K562 (cell line): ENCODE data around the gene C2orf81. TPM values are rescaled to one million over a fixed set of nuclear protein-coding genes. Genes with fewer than 3 reads are reported as not detected.

ENCODE experiments used
- KAT8 ChIP-seq: fragments of 450-650 bp; IDR thresholded peaks from 2 replicates; pipeline ENCODE4 v1.6.1; 2016; ENCODE audit warnings: low read depth, mild to moderate bottlenecking
- KLF16 ChIP-seq: IDR thresholded peaks from 2 replicates; pipeline ENCODE4 v1.6.1; 2016; ENCODE audit warnings: antibody characterized with exemption
- NR1H2 ChIP-seq: sonication (generic); formaldehyde crosslinking; IDR thresholded peaks from 2 replicates; pipeline ENCODE4 v1.4.0; 2020; ENCODE audit warnings: mild to moderate bottlenecking, missing genetic modification reagents
- RAD51 ChIP-seq: fragments of 450-650 bp; IDR thresholded peaks from 2 replicates; pipeline ENCODE4 v1.7.1; 2016; ENCODE audit warnings: low read depth, mild to moderate bottlenecking, borderline replicate concordance
- RNF2 ChIP-seq: sonication (generic); IDR thresholded peaks from 2 replicates; pipeline ENCODE4 v1.6.1; 2016
- ZNF354B ChIP-seq: fragments of 250-450 bp; sonication (Bioruptor Pico); IDR thresholded peaks from 2 replicates; pipeline ENCODE4 v1.4.0; 2020
- ZNF75A ChIP-seq: fragments of 450-650 bp; formaldehyde crosslinking; IDR thresholded peaks from 2 replicates; pipeline ENCODE4 v1.4.0; 2020; ENCODE audit warnings: mild to moderate bottlenecking
- polyA plus RNA-seq, 8 experiments: library from polyadenylated mRNA; depleted of rRNA in 4 of 8; stranded (reverse) in 5 of 8; unstranded in 3 of 8; fragments of >200 nt; fragmentation: Nextera tagmentation in 2 of 8; fragmentation: Illumina TruSeq in 1 of 8; extraction: Ambion mirVana in 2 of 8; extraction: Trizol in 1 of 8; gene quantifications; 2 replicates each; pipeline versions ENCODE4 v1.2.1 to v1.2.3, GENCODE V29; 2011 to 2014; ENCODE audit warnings: inconsistent platforms in 1 of 8, missing spikeins in 1 of 8
- total RNA-seq, 7 experiments: library from RNA; depleted of rRNA in 6 of 7; stranded (reverse); fragments of >200 nt in 6 of 7; fragmentation: Illumina TruSeq in 2 of 7; extraction: Trizol in 2 of 7; gene quantifications; 2 replicates each; pipeline versions ENCODE4 v1.2.1 to v1.2.3, GENCODE V29; 2011 to 2021; ENCODE audit warnings: low replicate concordance in 1 of 7
- TF ChIP-seq, protein P1 (sequence below), 2 experiments: IDR thresholded peaks; 2 replicates each; pipeline ENCODE4 v1.6.1; 2011; ENCODE audit warnings: borderline replicate concordance in 1 of 2, control low read depth in 1 of 2, low read depth in 1 of 2, low read length in 1 of 2, mild to moderate bottlenecking in 1 of 2, mixed read lengths in 1 of 2, moderate library complexity in 1 of 2; ENCODE audit not compliant: insufficient read depth in 1 of 2, insufficient read length in 1 of 2, poor library complexity in 1 of 2, severe bottlenecking in 1 of 2; ENCODE audit errors: extremely low read depth in 1 of 2
- TF ChIP-seq, protein P2 (sequence below): sonication (generic); formaldehyde crosslinking; IDR thresholded peaks from 2 replicates; pipeline ENCODE4 v1.8.1; 2022; ENCODE audit warnings: missing genetic modification reagents
- TF ChIP-seq, protein P3 (sequence below): sonication (generic); formaldehyde crosslinking; IDR thresholded peaks from 2 replicates; pipeline ENCODE4 v1.8.0; 2023; ENCODE audit warnings: mild to moderate bottlenecking, missing genetic modification reagents
- TF ChIP-seq, protein P4 (sequence below): fragments of 250-450 bp; sonication (Bioruptor Pico); IDR thresholded peaks from 2 replicates; pipeline ENCODE4 v1.4.0; 2020
- TF ChIP-seq, protein P5 (sequence below): fragments of 450-650 bp; formaldehyde crosslinking; conservative IDR thresholded peaks from 2 replicates; pipeline ENCODE4 v1.4.0; 2022; ENCODE audit warnings: mild to moderate bottlenecking, missing genetic modification characterization

The C2orf81 gene
- total and polyA plus RNA-seq, 9 of the 15 experiments (the other 6 are each of a cell fraction or from before 2014, with no cell fraction given), result 0.06 TPM; not detected in 8

DNA sequence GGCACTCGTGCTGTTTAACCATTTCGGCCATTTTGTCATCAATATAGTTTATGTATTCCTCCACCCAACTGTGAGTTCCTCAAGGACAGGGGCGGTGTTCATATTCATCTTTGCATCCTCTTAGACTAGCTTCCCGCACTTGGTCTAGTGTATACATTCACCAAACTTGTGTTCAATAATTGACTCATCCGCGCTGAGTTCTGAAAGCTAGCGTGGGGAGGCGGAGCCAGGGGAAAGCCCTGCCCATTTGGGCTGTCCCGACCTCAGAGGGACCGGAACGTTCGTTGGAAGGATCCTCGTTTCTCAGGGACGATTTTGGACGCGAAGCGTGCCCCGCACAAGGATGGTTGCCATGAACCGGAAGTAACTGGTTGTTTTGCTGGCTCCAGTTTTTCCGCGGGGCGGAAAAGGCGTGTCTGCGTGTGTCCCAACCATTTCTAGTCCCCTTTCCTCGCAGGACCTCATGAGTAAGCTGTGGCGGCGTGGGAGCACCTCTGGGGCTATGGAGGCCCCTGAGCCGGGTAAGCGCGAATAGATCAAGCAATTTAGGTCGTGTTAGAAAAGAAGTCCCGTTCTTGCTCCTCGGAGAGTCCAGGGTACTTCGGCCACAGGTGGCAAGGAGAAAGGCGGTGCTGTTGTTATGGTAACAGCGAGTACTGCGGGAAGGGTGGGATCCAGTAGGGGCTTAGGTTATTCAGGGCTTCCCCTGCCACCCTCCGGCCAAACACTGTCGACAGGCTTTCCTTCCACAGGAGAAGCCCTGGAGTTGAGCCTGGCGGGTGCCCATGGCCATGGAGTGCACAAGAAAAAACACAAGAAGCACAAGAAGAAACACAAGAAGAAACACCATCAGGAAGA is 33.5 kb upstream of the C2orf81 start, which contains the start of gene INO80B (continued):
- TF ChIP-seq, protein P1, sequence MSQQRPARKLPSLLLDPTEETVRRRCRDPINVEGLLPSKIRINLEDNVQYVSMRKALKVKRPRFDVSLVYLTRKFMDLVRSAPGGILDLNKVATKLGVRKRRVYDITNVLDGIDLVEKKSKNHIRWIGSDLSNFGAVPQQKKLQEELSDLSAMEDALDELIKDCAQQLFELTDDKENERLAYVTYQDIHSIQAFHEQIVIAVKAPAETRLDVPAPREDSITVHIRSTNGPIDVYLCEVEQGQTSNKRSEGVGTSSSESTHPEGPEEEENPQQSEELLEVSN (IDR thresholded peaks at IDR 0.05; ENCODE audit: borderline replicate concordance in 1 of 2, extremely low read depth in 1 of 2, insufficient read depth in 1 of 2, insufficient read length in 1 of 2, low read depth in 1 of 2, low read length in 1 of 2, poor library complexity in 1 of 2, severe bottlenecking in 1 of 2), result peak in 1 of 2 experiments; percentile 49
- TF ChIP-seq KAT8 (no peak; the same call in 1 of the 2 replicates), ZNF354B (no peak), ZNF75A (CRISPR knock-in tag) (no peak), NR1H2 (CRISPR knock-in tag) (no peak), RAD51 (no peak), KLF16 (0 out of 2 replicates have a peak, but pooled peaks have one; percentile 11), RNF2 (peak; percentile 50; the same call in 1 of the 2 replicates)
- TF ChIP-seq, protein P2, sequence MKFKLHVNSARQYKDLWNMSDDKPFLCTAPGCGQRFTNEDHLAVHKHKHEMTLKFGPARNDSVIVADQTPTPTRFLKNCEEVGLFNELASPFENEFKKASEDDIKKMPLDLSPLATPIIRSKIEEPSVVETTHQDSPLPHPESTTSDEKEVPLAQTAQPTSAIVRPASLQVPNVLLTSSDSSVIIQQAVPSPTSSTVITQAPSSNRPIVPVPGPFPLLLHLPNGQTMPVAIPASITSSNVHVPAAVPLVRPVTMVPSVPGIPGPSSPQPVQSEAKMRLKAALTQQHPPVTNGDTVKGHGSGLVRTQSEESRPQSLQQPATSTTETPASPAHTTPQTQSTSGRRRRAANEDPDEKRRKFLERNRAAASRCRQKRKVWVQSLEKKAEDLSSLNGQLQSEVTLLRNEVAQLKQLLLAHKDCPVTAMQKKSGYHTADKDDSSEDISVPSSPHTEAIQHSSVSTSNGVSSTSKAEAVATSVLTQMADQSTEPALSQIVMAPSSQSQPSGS (CRISPR knock-in tag), result no peak
- TF ChIP-seq, protein P3, sequence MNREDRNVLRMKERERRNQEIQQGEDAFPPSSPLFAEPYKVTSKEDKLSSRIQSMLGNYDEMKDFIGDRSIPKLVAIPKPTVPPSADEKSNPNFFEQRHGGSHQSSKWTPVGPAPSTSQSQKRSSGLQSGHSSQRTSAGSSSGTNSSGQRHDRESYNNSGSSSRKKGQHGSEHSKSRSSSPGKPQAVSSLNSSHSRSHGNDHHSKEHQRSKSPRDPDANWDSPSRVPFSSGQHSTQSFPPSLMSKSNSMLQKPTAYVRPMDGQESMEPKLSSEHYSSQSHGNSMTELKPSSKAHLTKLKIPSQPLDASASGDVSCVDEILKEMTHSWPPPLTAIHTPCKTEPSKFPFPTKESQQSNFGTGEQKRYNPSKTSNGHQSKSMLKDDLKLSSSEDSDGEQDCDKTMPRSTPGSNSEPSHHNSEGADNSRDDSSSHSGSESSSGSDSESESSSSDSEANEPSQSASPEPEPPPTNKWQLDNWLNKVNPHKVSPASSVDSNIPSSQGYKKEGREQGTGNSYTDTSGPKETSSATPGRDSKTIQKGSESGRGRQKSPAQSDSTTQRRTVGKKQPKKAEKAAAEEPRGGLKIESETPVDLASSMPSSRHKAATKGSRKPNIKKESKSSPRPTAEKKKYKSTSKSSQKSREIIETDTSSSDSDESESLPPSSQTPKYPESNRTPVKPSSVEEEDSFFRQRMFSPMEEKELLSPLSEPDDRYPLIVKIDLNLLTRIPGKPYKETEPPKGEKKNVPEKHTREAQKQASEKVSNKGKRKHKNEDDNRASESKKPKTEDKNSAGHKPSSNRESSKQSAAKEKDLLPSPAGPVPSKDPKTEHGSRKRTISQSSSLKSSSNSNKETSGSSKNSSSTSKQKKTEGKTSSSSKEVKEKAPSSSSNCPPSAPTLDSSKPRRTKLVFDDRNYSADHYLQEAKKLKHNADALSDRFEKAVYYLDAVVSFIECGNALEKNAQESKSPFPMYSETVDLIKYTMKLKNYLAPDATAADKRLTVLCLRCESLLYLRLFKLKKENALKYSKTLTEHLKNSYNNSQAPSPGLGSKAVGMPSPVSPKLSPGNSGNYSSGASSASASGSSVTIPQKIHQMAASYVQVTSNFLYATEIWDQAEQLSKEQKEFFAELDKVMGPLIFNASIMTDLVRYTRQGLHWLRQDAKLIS, result peak; percentile 88; the same call in 1 of the 2 replicates
- TF ChIP-seq, protein P4, sequence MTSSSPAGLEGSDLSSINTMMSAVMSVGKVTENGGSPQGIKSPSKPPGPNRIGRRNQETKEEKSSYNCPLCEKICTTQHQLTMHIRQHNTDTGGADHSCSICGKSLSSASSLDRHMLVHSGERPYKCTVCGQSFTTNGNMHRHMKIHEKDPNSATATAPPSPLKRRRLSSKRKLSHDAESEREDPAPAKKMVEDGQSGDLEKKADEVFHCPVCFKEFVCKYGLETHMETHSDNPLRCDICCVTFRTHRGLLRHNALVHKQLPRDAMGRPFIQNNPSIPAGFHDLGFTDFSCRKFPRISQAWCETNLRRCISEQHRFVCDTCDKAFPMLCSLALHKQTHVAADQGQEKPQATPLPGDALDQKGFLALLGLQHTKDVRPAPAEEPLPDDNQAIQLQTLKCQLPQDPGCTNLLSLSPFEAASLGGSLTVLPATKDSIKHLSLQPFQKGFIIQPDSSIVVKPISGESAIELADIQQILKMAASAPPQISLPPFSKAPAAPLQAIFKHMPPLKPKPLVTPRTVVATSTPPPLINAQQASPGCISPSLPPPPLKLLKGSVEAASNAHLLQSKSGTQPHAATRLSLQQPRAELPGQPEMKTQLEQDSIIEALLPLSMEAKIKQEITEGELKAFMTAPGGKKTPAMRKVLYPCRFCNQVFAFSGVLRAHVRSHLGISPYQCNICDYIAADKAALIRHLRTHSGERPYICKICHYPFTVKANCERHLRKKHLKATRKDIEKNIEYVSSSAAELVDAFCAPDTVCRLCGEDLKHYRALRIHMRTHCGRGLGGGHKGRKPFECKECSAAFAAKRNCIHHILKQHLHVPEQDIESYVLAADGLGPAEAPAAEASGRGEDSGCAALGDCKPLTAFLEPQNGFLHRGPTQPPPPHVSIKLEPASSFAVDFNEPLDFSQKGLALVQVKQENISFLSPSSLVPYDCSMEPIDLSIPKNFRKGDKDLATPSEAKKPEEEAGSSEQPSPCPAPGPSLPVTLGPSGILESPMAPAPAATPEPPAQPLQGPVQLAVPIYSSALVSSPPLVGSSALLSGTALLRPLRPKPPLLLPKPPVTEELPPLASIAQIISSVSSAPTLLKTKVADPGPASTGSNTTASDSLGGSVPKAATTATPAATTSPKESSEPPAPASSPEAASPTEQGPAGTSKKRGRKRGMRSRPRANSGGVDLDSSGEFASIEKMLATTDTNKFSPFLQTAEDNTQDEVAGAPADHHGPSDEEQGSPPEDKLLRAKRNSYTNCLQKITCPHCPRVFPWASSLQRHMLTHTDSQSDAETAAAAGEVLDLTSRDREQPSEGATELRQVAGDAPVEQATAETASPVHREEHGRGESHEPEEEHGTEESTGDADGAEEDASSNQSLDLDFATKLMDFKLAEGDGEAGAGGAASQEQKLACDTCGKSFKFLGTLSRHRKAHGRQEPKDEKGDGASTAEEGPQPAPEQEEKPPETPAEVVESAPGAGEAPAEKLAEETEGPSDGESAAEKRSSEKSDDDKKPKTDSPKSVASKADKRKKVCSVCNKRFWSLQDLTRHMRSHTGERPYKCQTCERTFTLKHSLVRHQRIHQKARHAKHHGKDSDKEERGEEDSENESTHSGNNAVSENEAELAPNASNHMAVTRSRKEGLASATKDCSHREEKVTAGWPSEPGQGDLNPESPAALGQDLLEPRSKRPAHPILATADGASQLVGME, result 0 out of 2 replicates have a peak, but pooled peaks have one; percentile 26
- TF ChIP-seq, protein P5, sequence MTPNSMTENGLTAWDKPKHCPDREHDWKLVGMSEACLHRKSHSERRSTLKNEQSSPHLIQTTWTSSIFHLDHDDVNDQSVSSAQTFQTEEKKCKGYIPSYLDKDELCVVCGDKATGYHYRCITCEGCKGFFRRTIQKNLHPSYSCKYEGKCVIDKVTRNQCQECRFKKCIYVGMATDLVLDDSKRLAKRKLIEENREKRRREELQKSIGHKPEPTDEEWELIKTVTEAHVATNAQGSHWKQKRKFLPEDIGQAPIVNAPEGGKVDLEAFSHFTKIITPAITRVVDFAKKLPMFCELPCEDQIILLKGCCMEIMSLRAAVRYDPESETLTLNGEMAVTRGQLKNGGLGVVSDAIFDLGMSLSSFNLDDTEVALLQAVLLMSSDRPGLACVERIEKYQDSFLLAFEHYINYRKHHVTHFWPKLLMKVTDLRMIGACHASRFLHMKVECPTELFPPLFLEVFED (CRISPR knock-in tag), result no peak; the same call in 1 of the 2 replicates
